Measurements from ENCODE around the gene CD300H. TPM values are rescaled to one million over a fixed set of nuclear protein-coding genes. Genes with fewer than 3 reads are reported as not detected.

The CD300H gene
- total RNA-seq, 1 donor from 2014 or later: not detected

DNA sequence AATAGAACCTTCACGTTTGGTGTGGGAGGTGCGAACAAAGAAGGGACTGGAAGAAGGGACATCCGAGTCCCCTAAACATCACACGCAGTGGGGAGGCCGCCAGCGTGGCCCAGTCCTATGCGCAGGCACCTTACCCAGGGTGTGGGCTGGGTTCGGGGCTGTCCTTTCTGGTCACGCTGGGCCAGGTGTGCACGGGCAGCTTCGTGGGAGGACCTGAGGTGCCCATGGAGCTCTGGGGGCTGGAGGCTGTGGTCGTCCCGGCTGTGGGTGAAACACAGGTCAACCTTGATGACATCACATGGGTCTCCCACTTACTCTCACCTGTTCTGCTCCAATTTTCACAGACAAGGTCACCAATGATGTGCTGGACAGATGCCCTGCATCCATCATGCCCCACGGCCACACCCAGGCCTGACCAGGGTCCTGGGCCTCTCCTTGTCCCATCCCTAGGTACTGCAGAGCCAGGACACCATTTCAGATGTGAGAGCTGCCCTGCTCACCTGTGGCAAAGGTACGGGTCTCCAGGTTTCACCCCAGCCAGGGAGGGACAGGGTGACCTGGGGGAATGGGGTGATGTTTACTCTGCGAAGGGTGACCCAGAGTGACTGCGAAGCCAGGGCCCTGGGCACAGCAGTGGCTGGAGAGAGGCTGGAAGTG, 24.5 kb downstream of the CD300H start:
- no peak overlapping the region for H3K4me3 ChIP-seq
- no peaks in the 10 kb centered on the region for H3K27me3 ChIP-seq
- no peak for DNase-seq (ENCODE audit: low spot score in 2 of 2)
- no peaks in the 10 kb centered on the region for H3K36me3 ChIP-seq
- no peaks in the 10 kb centered on the region for H3K9me3 ChIP-seq
- no peak for TF ChIP-seq CTCF (IDR thresholded peaks at IDR 0.05)
- H3K4me1 ChIP-seq: no peaks in the 10 kb centered on the region
- intact Hi-C loops (cut with DNase I): no loop called here
- H3K27ac ChIP-seq: no peak overlapping the region

DNA sequence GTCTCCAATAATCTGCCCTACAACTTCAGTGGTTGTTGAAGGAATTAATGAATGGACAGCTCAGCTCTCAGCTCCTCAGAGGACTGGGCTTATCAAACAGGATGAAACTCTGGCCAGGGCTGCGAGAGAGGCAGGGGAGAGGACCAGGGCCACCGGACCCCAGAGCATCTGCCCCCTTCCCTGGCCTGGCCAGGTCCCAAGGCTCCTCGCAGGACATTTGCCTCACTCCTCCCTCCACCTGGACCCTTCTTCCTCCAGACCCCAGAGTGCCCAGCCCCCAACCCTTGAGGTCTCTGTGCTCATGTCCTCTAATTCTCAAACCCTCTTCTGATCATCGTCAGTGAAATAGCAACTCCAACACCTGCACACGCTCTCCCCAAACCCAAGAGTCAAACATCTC, 25.1 kb downstream of the CD300H start:
- no peak for TF ChIP-seq CTCF (IDR thresholded peaks at IDR 0.05)
- no peaks in the 10 kb centered on the region for H3K9me3 ChIP-seq
- no peaks in the 10 kb centered on the region for H3K36me3 ChIP-seq
- H3K27ac ChIP-seq: no peak overlapping the region
- no peak overlapping the region for H3K4me3 ChIP-seq
- H3K4me1 ChIP-seq: no peaks in the 10 kb centered on the region
- intact Hi-C loops (cut with DNase I): no loop called here
- H3K27me3 ChIP-seq: no peaks in the 10 kb centered on the region
- peak in 1 of 2 donors; percentile 12 for DNase-seq (ENCODE audit: low spot score in 2 of 2)

- no peaks in the 10 kb centered on the region for H3K36me3 ChIP-seq
- no peak for TF ChIP-seq CTCF (IDR thresholded peaks at IDR 0.05)
- no peaks in the 10 kb centered on the region for H3K9me3 ChIP-seq
- intact Hi-C loops (cut with DNase I): no loop called here
- H3K4me3 ChIP-seq: no peak overlapping the region
- H3K4me1 ChIP-seq: no peaks in the 10 kb centered on the region
- H3K27me3 ChIP-seq: no peaks in the 10 kb centered on the region
- DNase-seq (ENCODE audit: low spot score in 2 of 2): peak in 1 of 2 donors; percentile 55
- no peak overlapping the region for H3K27ac ChIP-seq
These were observed 25.9 kb downstream of the CD300H start for GRCh38 chr17:74541176-74542111.

DNA sequence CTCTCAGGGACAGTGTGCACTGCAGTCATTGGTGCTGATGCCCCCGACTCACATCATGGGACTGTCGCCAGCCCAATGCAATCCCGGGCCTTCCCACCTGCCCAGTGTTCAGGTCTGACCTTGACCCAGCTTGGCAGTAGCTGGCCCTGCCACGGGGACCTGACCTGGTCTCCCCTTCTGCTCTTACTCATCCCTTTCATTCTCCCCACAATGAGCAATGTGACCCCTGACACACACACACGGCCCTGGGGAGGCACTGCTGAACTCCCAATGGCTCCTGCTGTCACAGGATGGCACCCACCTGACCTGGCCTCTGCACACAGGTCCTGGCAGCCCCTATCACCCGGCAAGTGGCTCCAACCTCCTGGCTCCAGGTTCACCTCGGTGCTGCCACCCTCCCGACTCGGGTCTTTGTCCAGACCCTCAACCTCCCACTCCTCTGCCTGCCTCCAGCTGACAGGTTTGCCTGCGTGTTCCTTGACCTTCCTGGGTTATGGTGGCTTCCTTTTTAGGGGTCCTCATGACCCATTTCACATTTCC, 28.0 kb downstream of the CD300H start:
- DNase-seq (ENCODE audit: low spot score in 2 of 2): no peak
- intact Hi-C loops (cut with DNase I): no loop called here
- H3K27ac ChIP-seq: no peak overlapping the region
- no peak for TF ChIP-seq CTCF (IDR thresholded peaks at IDR 0.05)
- H3K4me1 ChIP-seq: no peaks in the 10 kb centered on the region
- no peak overlapping the region for H3K4me3 ChIP-seq
- no peaks in the 10 kb centered on the region for H3K36me3 ChIP-seq
- no peaks in the 10 kb centered on the region for H3K27me3 ChIP-seq
- peaks cover 0 to 4% of the 10 kb centered on the region in 2 donors for H3K9me3 ChIP-seq

DNA sequence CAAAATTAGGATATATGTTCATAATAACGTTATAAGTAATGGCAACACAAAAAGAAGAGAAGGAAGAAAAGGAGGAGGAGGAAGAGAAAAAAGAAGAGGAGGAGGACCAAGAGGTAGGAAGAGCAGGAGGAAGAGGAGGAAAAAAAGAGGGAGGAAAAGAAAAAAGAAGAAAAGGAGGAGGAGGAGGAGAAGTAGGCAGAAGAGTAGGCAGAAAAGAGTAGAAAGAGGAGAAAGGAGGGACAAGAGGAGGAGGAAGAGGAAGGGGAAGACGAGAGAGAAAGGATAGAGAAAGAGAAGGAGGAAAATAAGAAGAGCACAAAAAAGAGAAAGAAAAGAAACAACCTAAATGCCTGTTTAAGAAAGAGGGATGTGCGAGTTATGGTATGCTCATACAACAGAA, 30.4 kb downstream of the CD300H start:
- no peaks in the 10 kb centered on the region for H3K27me3 ChIP-seq
- H3K9me3 ChIP-seq: peaks cover 0 to 4% of the 10 kb centered on the region in 2 donors
- no peak for DNase-seq (ENCODE audit: low spot score in 2 of 2)
- H3K36me3 ChIP-seq: no peaks in the 10 kb centered on the region
- TF ChIP-seq CTCF (IDR thresholded peaks at IDR 0.05): no peak
- intact Hi-C loops (cut with DNase I): no loop called here
- no peak overlapping the region for H3K4me3 ChIP-seq
- no peak overlapping the region for H3K27ac ChIP-seq
- H3K4me1 ChIP-seq: no peaks in the 10 kb centered on the region

Measured in ascending aorta (tissue), 2 donors.